ENCODE results near the gene RAPGEF2.

GRCh38 chr4:159110961-159111360, 8.1 kb downstream of the RAPGEF2 start:
- TF ChIP-seq ZNF274 (IDR thresholded peaks at IDR 0.05; ENCODE audit: low read depth, low read length) = no peak
- no peak for TF ChIP-seq SUZ12 (IDR thresholded peaks at IDR 0.05; ENCODE audit: extremely low read depth, insufficient read depth, insufficient read length)
